H9 (cell line): Measurements from ENCODE around the gene BIK. TPM values are rescaled to one million over a fixed set of nuclear protein-coding genes. Genes with fewer than 3 reads are reported as not detected.

Source experiments
- DNase-seq: peaks from one replicate; pipeline ENCODE4 v3.0.0-alpha.2; 2017
- H2AFZ ChIP-seq: one replicate; pipeline ENCODE4 v1.6.1; 2013; ENCODE audit warnings: mild to moderate bottlenecking, low read length, control low read depth, moderate library complexity
- H2AK5ac ChIP-seq: 2 replicates; pipeline ENCODE4 v1.6.1; 2013; ENCODE audit warnings: low read length, control low read depth, mixed read lengths; ENCODE audit not compliant: insufficient read length
- H2BK120ac ChIP-seq: one replicate; pipeline ENCODE4 v1.6.1; 2013; ENCODE audit warnings: low read depth, mild to moderate bottlenecking, low read length, control low read depth, inconsistent platforms; ENCODE audit not compliant: poor library complexity, severe bottlenecking
- H2BK12ac ChIP-seq: 2 replicates; pipeline ENCODE4 v1.6.1; 2013; ENCODE audit warnings: low read length, control low read depth, mixed read lengths, low read depth; ENCODE audit not compliant: insufficient read length
- H2BK15ac ChIP-seq: 2 replicates; pipeline ENCODE4 v1.6.1; 2013; ENCODE audit warnings: low read depth, low read length, control low read depth
- H2BK20ac ChIP-seq: one replicate; pipeline ENCODE4 v1.6.1; 2013; ENCODE audit warnings: low read depth, mild to moderate bottlenecking, low read length, control low read depth, inconsistent platforms; ENCODE audit not compliant: poor library complexity, severe bottlenecking
- H2BK5ac ChIP-seq: 2 replicates; pipeline ENCODE4 v1.6.1; 2013; ENCODE audit warnings: low read length, control low read depth, mixed read lengths; ENCODE audit not compliant: insufficient read length
- H3K14ac ChIP-seq: 2 replicates; pipeline ENCODE4 v1.6.1; 2013; ENCODE audit warnings: low read length, control low read depth; ENCODE audit not compliant: insufficient read depth
- H3K18ac ChIP-seq: 2 replicates; pipeline ENCODE4 v1.6.1; 2013; ENCODE audit warnings: low read depth, mild to moderate bottlenecking, mixed read lengths, low read length, control low read depth; ENCODE audit not compliant: insufficient read length
- H3K23ac ChIP-seq: 2 replicates; pipeline ENCODE4 v1.6.1; 2013; ENCODE audit warnings: low read length, control low read depth, mixed read lengths, low read depth; ENCODE audit not compliant: insufficient read length
- H3K23me2 ChIP-seq: 2 replicates; pipeline ENCODE4 v1.6.1; 2013; ENCODE audit warnings: low read depth, mild to moderate bottlenecking, mixed read lengths, low read length, control low read depth; ENCODE audit not compliant: insufficient read length, poor library complexity, severe bottlenecking
- H3K27ac ChIP-seq: 2 replicates; pipeline ENCODE4 v1.5.1; 2013; ENCODE audit warnings: low read length, control low read depth, mixed read lengths, low read depth; ENCODE audit not compliant: insufficient read length
- H3K27me3 ChIP-seq: 2 replicates; pipeline ENCODE4 v1.6.1; 2013; ENCODE audit warnings: low read length, control low read depth, inconsistent platforms; ENCODE audit not compliant: insufficient read depth
- H3K4ac ChIP-seq: 2 replicates; pipeline ENCODE4 v1.6.1; 2013; ENCODE audit warnings: low read depth, mild to moderate bottlenecking, control low read depth, inconsistent platforms, low read length, moderate library complexity
- H3K4me1 ChIP-seq: 2 replicates; pipeline ENCODE4 v1.6.1; 2013; ENCODE audit warnings: low read length, control low read depth, inconsistent platforms; ENCODE audit not compliant: insufficient read depth
- H3K4me2 ChIP-seq: 2 replicates; pipeline ENCODE4 v1.6.1; 2013; ENCODE audit warnings: low read length, control low read depth, mixed read lengths; ENCODE audit not compliant: insufficient read length, insufficient read depth
- H3K56ac ChIP-seq: 2 replicates; pipeline ENCODE4 v1.6.1; 2013; ENCODE audit warnings: low read depth, mild to moderate bottlenecking, mixed read lengths, low read length, control low read depth; ENCODE audit not compliant: insufficient read length
- H3K79me1 ChIP-seq: 2 replicates; pipeline ENCODE4 v1.6.1; 2013; ENCODE audit warnings: low read depth, mild to moderate bottlenecking, moderate library complexity, low read length, control low read depth, inconsistent platforms; ENCODE audit not compliant: insufficient read depth, poor library complexity, severe bottlenecking
- H3K79me2 ChIP-seq: 2 replicates; pipeline ENCODE4 v1.6.1; 2013; ENCODE audit warnings: low read length, control low read depth, inconsistent platforms; ENCODE audit not compliant: insufficient read depth
- H3K9ac ChIP-seq: 2 replicates; pipeline ENCODE4 v1.6.1; 2013; ENCODE audit warnings: low read length, control low read depth, mixed read lengths; ENCODE audit not compliant: insufficient read length; ENCODE audit errors: extremely low read depth
- H3K9me3 ChIP-seq: one replicate; pipeline ENCODE4 v1.6.1; 2013; ENCODE audit warnings: low read depth, low read length, inconsistent platforms; ENCODE audit not compliant: control insufficient read depth
- H3T11ph ChIP-seq: one replicate; pipeline ENCODE4 v1.6.1; 2013; ENCODE audit warnings: mild to moderate bottlenecking, low read length, control low read depth, inconsistent platforms
- H4K20me1 ChIP-seq: one replicate; pipeline ENCODE4 v1.6.1; 2013; ENCODE audit not compliant: control insufficient read depth, insufficient read length, insufficient read depth
- H4K5ac ChIP-seq: 2 replicates; pipeline ENCODE4 v1.6.1; 2013; ENCODE audit warnings: low read depth, mild to moderate bottlenecking, mixed read lengths, low read length, control low read depth; ENCODE audit not compliant: insufficient read length
- H4K8ac ChIP-seq: replicated peaks from 2 replicates; pipeline ENCODE4 v1.6.1; 2013; ENCODE audit warnings: low read length, control low read depth, mixed read lengths, low read depth; ENCODE audit not compliant: insufficient read length
- H4K91ac ChIP-seq: 2 replicates; pipeline ENCODE4 v1.6.1; 2013; ENCODE audit warnings: low read depth, mild to moderate bottlenecking, moderate library complexity, mixed read lengths, low read length, control low read depth; ENCODE audit not compliant: insufficient read length
- H3K27ac Mint-ChIP-seq, 3 experiments: 2 replicates in 2 of 3; 3 replicates in 1 of 3; pipeline ENCODE4 v1.8.0; 2020 to 2021; ENCODE audit warnings: mixed read lengths in 3 of 3, mild to moderate bottlenecking in 1 of 3, moderate library complexity in 1 of 3
- H3K27me3 Mint-ChIP-seq: 2 replicates; pipeline ENCODE4 v1.8.0; 2021; ENCODE audit warnings: low read depth, mild to moderate bottlenecking, moderate library complexity, mixed read lengths
- H3K36me3 Mint-ChIP-seq, 3 experiments: 2 replicates in 2 of 3; 3 replicates in 1 of 3; pipeline ENCODE4 v1.8.0; 2020 to 2021; ENCODE audit warnings: low read depth in 3 of 3, mixed read lengths in 3 of 3; ENCODE audit not compliant: insufficient read depth in 1 of 3
- H3K4me1 Mint-ChIP-seq, 2 experiments: 2 replicates each; pipeline ENCODE4 v1.8.0; 2020; ENCODE audit warnings: mixed read lengths in 2 of 2
- H3K4me3 Mint-ChIP-seq, 2 experiments: 2 replicates in 1 of 2; 3 replicates in 1 of 2; pipeline ENCODE4 v1.8.0; 2020 to 2021; ENCODE audit warnings: mild to moderate bottlenecking in 2 of 2, mixed read lengths in 2 of 2, moderate library complexity in 1 of 2
- H3K9me3 Mint-ChIP-seq, 2 experiments: 2 replicates in 1 of 2; 3 replicates in 1 of 2; pipeline ENCODE4 v1.8.0; 2020; ENCODE audit warnings: mild to moderate bottlenecking in 2 of 2, mixed read lengths in 2 of 2, moderate library complexity in 1 of 2
- CTCF ChIP-seq: fragments of 200-600 bp; sonication (generic); conservative IDR thresholded peaks from 3 replicates; pipeline ENCODE4 v1.8.0; 2021; ENCODE audit warnings: antibody characterized with exemption, mild to moderate bottlenecking
- WGBS: extraction: QIAGEN DNeasy Blood & Tissue Kit; methylation state at CpG from one replicate; pipeline ENCODE4 v1.1.7; 2013; ENCODE audit warnings: missing lambda C conversion rate, low lambda C conversion rate, mixed read lengths; ENCODE audit not compliant: insufficient read length; ENCODE audit errors: extremely low coverage; 5-methylcytosine and 5-hydroxymethylcytosine counted together
- total RNA-seq: library from RNA; stranded (reverse); gene quantifications from 2 replicates; pipeline ENCODE4 v1.2.1, GENCODE V29; 2021

BIK gene
- total RNA-seq, 1 experiment from 2014 or later: 8.3 TPM

GRCh38 chr22:43128928-43129424, 18.4 kb downstream of the BIK start:
- Histone ChIP-seq H2AK5ac (no peak overlapping the region), H3K4me2 (no peak overlapping the region), H4K5ac (no peak overlapping the region), H3K18ac (no peak overlapping the region), H2BK120ac (no peak overlapping the region), H3K9ac (no peak overlapping the region), H2BK12ac (no peak overlapping the region), H3K4ac (no peak overlapping the region), H3K56ac (no peak overlapping the region), H3T11ph (no peak overlapping the region), H3K14ac (no peak overlapping the region), H3K4me1 (no peaks in the 10 kb centered on the region), H3K23me2 (no peaks in the 10 kb centered on the region), H4K91ac (no peak overlapping the region), H3K27ac (no peak overlapping the region), H2BK15ac (no peak overlapping the region), H3K79me1 (no peaks in the 10 kb centered on the region), H3K9me3 (no peaks in the 10 kb centered on the region), H3K79me2 (no peaks in the 10 kb centered on the region), H2BK20ac (no peak overlapping the region), H2BK5ac (no peak overlapping the region), H3K27me3 (no peaks in the 10 kb centered on the region), H3K23ac (no peak overlapping the region), H4K20me1 (no peaks in the 10 kb centered on the region), H2AFZ (no peak overlapping the region), H4K8ac (no peak overlapping the region)
- no peak for TF ChIP-seq CTCF
- no CpG with 5 or more reads among the region's 20 CpGs for WGBS
- peaks cover 9 to 22% of the 10 kb centered on the region in 2 experiments for H3K4me1 Mint-ChIP-seq
- no peak overlapping the region; a peak in 2 of 7 replicates for H3K27ac Mint-ChIP-seq
- H3K36me3 Mint-ChIP-seq: peaks cover 2 to 22% (median 21%) of the 10 kb centered on the region in 3 experiments; a peak in 5 of 7 replicates
- no peaks in the 10 kb centered on the region for H3K9me3 Mint-ChIP-seq
- DNase-seq: no peak
- no peaks in the 10 kb centered on the region; the same call in 1 of the 2 replicates for H3K27me3 Mint-ChIP-seq
- no peak overlapping the region for H3K4me3 Mint-ChIP-seq
